Ovary (tissue), 3 donors: ENCODE results near the gene CHRNA3.

ENCODE experiments used
- POLR2A ChIP-seq: fragments of 450-650 bp; IDR thresholded peaks from one replicate; pipeline ENCODE4 v1.6.1; 2017; ENCODE audit warnings: antibody characterized with exemption, mild to moderate bottlenecking, moderate library complexity
- TF ChIP-seq, protein P1 (sequence below), 3 donors: fragments of 450-650 bp in 2 of 3; fragments of 200-600 bp in 1 of 3; IDR thresholded peaks; one replicate each; pipeline versions ENCODE4 v1.5.1 to v1.8.0; 2016 to 2022; ENCODE audit warnings: antibody characterized with exemption in 3 of 3, mild to moderate bottlenecking in 1 of 3
- donor health status: DM: no; HTN: no; CAD: no.

DNA sequence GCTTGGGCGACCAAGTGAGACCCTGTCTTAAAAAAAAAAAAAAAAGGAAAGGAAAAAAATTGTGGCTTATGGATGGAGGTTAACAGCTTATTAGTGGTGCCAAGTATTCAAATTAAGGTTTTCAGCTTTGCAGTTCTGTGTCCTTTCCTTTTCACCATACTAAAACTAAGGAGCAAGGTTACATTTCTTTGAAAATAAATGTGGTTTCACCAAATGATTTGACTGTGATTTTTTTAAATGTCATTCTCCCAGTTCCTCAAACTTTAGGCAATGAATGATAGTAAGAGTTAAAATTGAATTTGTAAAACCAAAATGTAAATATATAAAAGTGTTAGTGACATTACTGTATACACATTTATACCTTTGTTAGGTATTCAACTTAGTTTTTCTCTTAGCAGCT is 45.9 kb downstream of the CHRNA3 start:
- TF ChIP-seq, protein P1, sequence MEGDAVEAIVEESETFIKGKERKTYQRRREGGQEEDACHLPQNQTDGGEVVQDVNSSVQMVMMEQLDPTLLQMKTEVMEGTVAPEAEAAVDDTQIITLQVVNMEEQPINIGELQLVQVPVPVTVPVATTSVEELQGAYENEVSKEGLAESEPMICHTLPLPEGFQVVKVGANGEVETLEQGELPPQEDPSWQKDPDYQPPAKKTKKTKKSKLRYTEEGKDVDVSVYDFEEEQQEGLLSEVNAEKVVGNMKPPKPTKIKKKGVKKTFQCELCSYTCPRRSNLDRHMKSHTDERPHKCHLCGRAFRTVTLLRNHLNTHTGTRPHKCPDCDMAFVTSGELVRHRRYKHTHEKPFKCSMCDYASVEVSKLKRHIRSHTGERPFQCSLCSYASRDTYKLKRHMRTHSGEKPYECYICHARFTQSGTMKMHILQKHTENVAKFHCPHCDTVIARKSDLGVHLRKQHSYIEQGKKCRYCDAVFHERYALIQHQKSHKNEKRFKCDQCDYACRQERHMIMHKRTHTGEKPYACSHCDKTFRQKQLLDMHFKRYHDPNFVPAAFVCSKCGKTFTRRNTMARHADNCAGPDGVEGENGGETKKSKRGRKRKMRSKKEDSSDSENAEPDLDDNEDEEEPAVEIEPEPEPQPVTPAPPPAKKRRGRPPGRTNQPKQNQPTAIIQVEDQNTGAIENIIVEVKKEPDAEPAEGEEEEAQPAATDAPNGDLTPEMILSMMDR (IDR thresholded peaks at IDR 0.05) = no peak
- TF ChIP-seq POLR2A = no peak
